Activated naive CD8-positive, alpha-beta T cell treated with anti-CD3 and anti-CD28 coated beads, Interleukin-2, amount 50 U/mL, for 24 hours (primary cell): ENCODE results near the gene PGBD5.
"Not testable (repeated sequence)": the region's sequence is repeated elsewhere in the genome, so short reads cannot be mapped to it uniquely, and the experiment has no call there.

Experiments
- ATAC-seq: fragments of 150-1000 bp; cut with Tn5 transposase; one replicate; pipeline ENCODE4 v1.10.0; 2021
- DNase-seq: peaks from one replicate; pipeline ENCODE4 v3.0.0; 2021
- H3K27ac Mint-ChIP-seq: one replicate; pipeline ENCODE4 v1.8.0; 2021; ENCODE audit warnings: mild to moderate bottlenecking, mixed read lengths
- H3K27me3 Mint-ChIP-seq: one replicate; pipeline ENCODE4 v1.8.0; 2021; ENCODE audit warnings: mixed read lengths
- H3K36me3 Mint-ChIP-seq: one replicate; pipeline ENCODE4 v1.8.0; 2021; ENCODE audit warnings: low read depth, mixed read lengths
- H3K4me1 Mint-ChIP-seq: one replicate; pipeline ENCODE4 v1.8.0; 2021; ENCODE audit warnings: mixed read lengths
- H3K4me3 Mint-ChIP-seq: one replicate; pipeline ENCODE4 v1.8.0; 2021; ENCODE audit warnings: mild to moderate bottlenecking, moderate library complexity, mixed read lengths
- H3K9me3 Mint-ChIP-seq: one replicate; pipeline ENCODE4 v1.8.0; 2021; ENCODE audit warnings: mixed read lengths

The PGBD5 gene

GRCh38 chr1:230426246-230427093 lies at the start of gene PGBD5:
PGBD5 (minus strand) TSS chr1:230426332; CDS start chr1:230425928, 404 bp downstream.
- Mint-ChIP-seq H3K9me3 (peaks cover 4% of the 10 kb centered on the region), H3K27me3 (peaks cover 50% of the 10 kb centered on the region), H3K27ac (no peak within 1 kb of the TSS), H3K4me3 (peak within 1 kb of the TSS; percentile 69), H3K4me1 (peaks cover 12% of the 10 kb centered on the region), H3K36me3 (peaks cover 2% of the 10 kb centered on the region)
- DNase-seq = peak; percentile 74
- peak; percentile 83 for ATAC-seq

- H3K27ac Mint-ChIP-seq, H3K4me1 Mint-ChIP-seq, H3K9me3 Mint-ChIP-seq, H3K4me3 Mint-ChIP-seq, ATAC-seq, DNase-seq, H3K36me3 Mint-ChIP-seq: not testable (repeated sequence)
- H3K27me3 Mint-ChIP-seq = peaks cover 43% of the 10 kb centered on the region
These were observed 48.8 kb upstream of the PGBD5 start for GRCh38 chr1:230474924-230475323.

GRCh38 chr1:230470750-230471149 lies 44.6 kb upstream of the PGBD5 start:
- not testable (repeated sequence) for ATAC-seq, H3K27ac Mint-ChIP-seq, H3K36me3 Mint-ChIP-seq, DNase-seq, H3K4me3 Mint-ChIP-seq, H3K4me1 Mint-ChIP-seq
- Mint-ChIP-seq H3K27me3 (peaks cover 31% of the 10 kb centered on the region), H3K9me3 (peaks cover 19% of the 10 kb centered on the region)

GRCh38 chr1:230469271-230469670 lies 43.1 kb upstream of the PGBD5 start:
- no peak for ATAC-seq
- H3K27ac Mint-ChIP-seq = no peak overlapping the region
- no peak for DNase-seq
- H3K36me3 Mint-ChIP-seq = peaks cover 3% of the 10 kb centered on the region
- peaks cover 22% of the 10 kb centered on the region for H3K27me3 Mint-ChIP-seq
- H3K4me3 Mint-ChIP-seq = no peak overlapping the region
- H3K9me3 Mint-ChIP-seq = peaks cover 19% of the 10 kb centered on the region
- H3K4me1 Mint-ChIP-seq = no peaks in the 10 kb centered on the region

- peaks cover 19% of the 10 kb centered on the region for H3K9me3 Mint-ChIP-seq
- no peak overlapping the region for H3K4me3 Mint-ChIP-seq
- no peak overlapping the region for H3K27ac Mint-ChIP-seq
- ATAC-seq = no peak
- H3K27me3 Mint-ChIP-seq = peaks cover 8% of the 10 kb centered on the region
- H3K4me1 Mint-ChIP-seq = no peaks in the 10 kb centered on the region
- peaks cover 3% of the 10 kb centered on the region for H3K36me3 Mint-ChIP-seq
- no peak for DNase-seq
These were observed 39.6 kb upstream of the PGBD5 start for GRCh38 chr1:230465691-230466090.

- DNase-seq = no peak
- Mint-ChIP-seq H3K36me3 (peaks cover 3% of the 10 kb centered on the region), H3K27me3 (peaks cover 17% of the 10 kb centered on the region), H3K4me1 (no peaks in the 10 kb centered on the region), H3K4me3 (no peak overlapping the region), H3K27ac (no peak overlapping the region), H3K9me3 (peaks cover 15% of the 10 kb centered on the region)
- ATAC-seq = no peak
These were observed 38.5 kb upstream of the PGBD5 start for GRCh38 chr1:230464671-230465070.

- DNase-seq (no peak), ATAC-seq (no peak)
- H3K4me1 Mint-ChIP-seq = no peaks in the 10 kb centered on the region
- H3K27me3 Mint-ChIP-seq = peaks cover 14% of the 10 kb centered on the region
- H3K27ac Mint-ChIP-seq = no peak overlapping the region
- H3K9me3 Mint-ChIP-seq = peaks cover 10% of the 10 kb centered on the region
- peaks cover 2% of the 10 kb centered on the region for H3K36me3 Mint-ChIP-seq
- no peak overlapping the region for H3K4me3 Mint-ChIP-seq
These were observed 37.6 kb upstream of the PGBD5 start for GRCh38 chr1:230463760-230464159.

- Mint-ChIP-seq H3K27me3 (peaks cover 14% of the 10 kb centered on the region), H3K4me1 (no peaks in the 10 kb centered on the region), H3K36me3 (no peaks in the 10 kb centered on the region), H3K9me3 (peaks cover 6% of the 10 kb centered on the region), H3K27ac (no peak overlapping the region), H3K4me3 (no peak overlapping the region)
- DNase-seq (no peak), ATAC-seq (no peak)
These were observed 37.2 kb upstream of the PGBD5 start for GRCh38 chr1:230463326-230463725.

- Mint-ChIP-seq H3K27ac (no peak overlapping the region), H3K27me3 (peaks cover 15% of the 10 kb centered on the region), H3K4me3 (no peak overlapping the region), H3K9me3 (no peaks in the 10 kb centered on the region), H3K36me3 (no peaks in the 10 kb centered on the region), H3K4me1 (no peaks in the 10 kb centered on the region)
- no peak for DNase-seq
- ATAC-seq = no peak
These were observed 33.3 kb upstream of the PGBD5 start for GRCh38 chr1:230459465-230459864.

GRCh38 chr1:230458509-230458908 lies 32.4 kb upstream of the PGBD5 start:
- no peak for DNase-seq
- ATAC-seq = no peak
- Mint-ChIP-seq H3K9me3 (no peaks in the 10 kb centered on the region), H3K27me3 (peaks cover 17% of the 10 kb centered on the region), H3K4me1 (no peaks in the 10 kb centered on the region), H3K36me3 (no peaks in the 10 kb centered on the region), H3K27ac (no peak overlapping the region), H3K4me3 (no peak overlapping the region)

GRCh38 chr1:230456478-230456877 lies 30.3 kb upstream of the PGBD5 start:
- no peak for DNase-seq
- Mint-ChIP-seq H3K4me1 (no peaks in the 10 kb centered on the region), H3K36me3 (no peaks in the 10 kb centered on the region), H3K9me3 (no peaks in the 10 kb centered on the region), H3K4me3 (no peak overlapping the region), H3K27me3 (peaks cover 19% of the 10 kb centered on the region), H3K27ac (no peak overlapping the region)
- no peak for ATAC-seq

- Mint-ChIP-seq H3K4me3 (no peak overlapping the region), H3K36me3 (no peaks in the 10 kb centered on the region), H3K27me3 (peaks cover 13% of the 10 kb centered on the region), H3K9me3 (no peaks in the 10 kb centered on the region), H3K27ac (no peak overlapping the region), H3K4me1 (no peaks in the 10 kb centered on the region)
- ATAC-seq = no peak
- no peak for DNase-seq
These were observed 29.2 kb upstream of the PGBD5 start for GRCh38 chr1:230455291-230455690.

- H3K4me1 Mint-ChIP-seq = no peaks in the 10 kb centered on the region
- ATAC-seq = no peak
- no peaks in the 10 kb centered on the region for H3K36me3 Mint-ChIP-seq
- no peak overlapping the region for H3K4me3 Mint-ChIP-seq
- peaks cover 9% of the 10 kb centered on the region for H3K27me3 Mint-ChIP-seq
- no peaks in the 10 kb centered on the region for H3K9me3 Mint-ChIP-seq
- H3K27ac Mint-ChIP-seq = no peak overlapping the region
- no peak for DNase-seq
These were observed 27.2 kb upstream of the PGBD5 start for GRCh38 chr1:230453377-230453776.

- DNase-seq (no peak), ATAC-seq (no peak)
- peaks cover 17% of the 10 kb centered on the region for H3K9me3 Mint-ChIP-seq
- H3K27me3 Mint-ChIP-seq = peaks cover 23% of the 10 kb centered on the region
- no peaks in the 10 kb centered on the region for H3K4me1 Mint-ChIP-seq
- no peaks in the 10 kb centered on the region for H3K36me3 Mint-ChIP-seq
- H3K4me3 Mint-ChIP-seq = no peak overlapping the region
- H3K27ac Mint-ChIP-seq = no peak overlapping the region
These were observed 15.3 kb upstream of the PGBD5 start for GRCh38 chr1:230441183-230442029.

GRCh38 chr1:230435108-230435507 lies 9.0 kb upstream of the PGBD5 start:
- H3K36me3 Mint-ChIP-seq = no peaks in the 10 kb centered on the region
- no peak for DNase-seq
- ATAC-seq = no peak
- no peaks in the 10 kb centered on the region for H3K9me3 Mint-ChIP-seq
- H3K27ac Mint-ChIP-seq = no peak overlapping the region
- peaks cover 13% of the 10 kb centered on the region for H3K27me3 Mint-ChIP-seq
- no peak overlapping the region for H3K4me3 Mint-ChIP-seq
- no peaks in the 10 kb centered on the region for H3K4me1 Mint-ChIP-seq
